WTC11 (cell line): ENCODE results near the gene EEF2KMT.
"Not testable (repeated sequence)": the region's sequence is repeated elsewhere in the genome, so short reads cannot be mapped to it uniquely, and the experiment has no call there.

Experiments used
- CTCF ChIP-seq: fragments of 200-600 bp; IDR thresholded peaks from 2 replicates; pipeline ENCODE4 v1.8.0; 2022; ENCODE audit warnings: antibody characterized with exemption
- ETV6 ChIP-seq: sonication (generic); formaldehyde crosslinking; IDR thresholded peaks from 2 replicates; pipeline ENCODE4 v1.8.1; 2022; ENCODE audit warnings: mild to moderate bottlenecking, missing genetic modification reagents
- SMAD3 ChIP-seq: sonication (generic); formaldehyde crosslinking; IDR thresholded peaks from 2 replicates; pipeline ENCODE4 v1.8.0; 2022; ENCODE audit warnings: missing genetic modification reagents, mild to moderate bottlenecking, borderline replicate concordance
- SOX15 ChIP-seq: fragments of 250-450 bp; sonication (Bioruptor Pico); IDR thresholded peaks from 2 replicates; pipeline ENCODE4 v1.9.0; 2021; ENCODE audit warnings: mild to moderate bottlenecking
- TCF7 ChIP-seq: sonication (generic); formaldehyde crosslinking; IDR thresholded peaks from 2 replicates; pipeline ENCODE4 v1.8.0; 2022; ENCODE audit warnings: mild to moderate bottlenecking, low read depth, missing genetic modification reagents, moderate library complexity
- TEAD4 ChIP-seq: sonication (generic); formaldehyde crosslinking; IDR thresholded peaks from 2 replicates; pipeline ENCODE4 v1.8.0; 2022; ENCODE audit warnings: mild to moderate bottlenecking, missing genetic modification reagents
- TP53 ChIP-seq: sonication (generic); formaldehyde crosslinking; IDR thresholded peaks from 2 replicates; pipeline ENCODE4 v1.8.1; 2023; ENCODE audit warnings: mild to moderate bottlenecking, missing genetic modification reagents
- ZNF671 ChIP-seq: fragments of 250-450 bp; sonication (Bioruptor Pico); IDR thresholded peaks from 2 replicates; pipeline ENCODE4 v1.8.0; 2021; ENCODE audit warnings: mild to moderate bottlenecking

GRCh38 chr16:5103296-5104032 is 5.9 kb upstream of the EEF2KMT start:
- TF ChIP-seq TP53; TCF7 (CRISPR knock-in tag); SMAD3 (CRISPR knock-in tag); TEAD4 (CRISPR knock-in tag); CTCF; SOX15 (CRISPR knock-in tag); ZNF671; ETV6 (CRISPR knock-in tag): not testable (repeated sequence)
